ENCODE data around the gene TRIM8. TPM values are rescaled to one million over a fixed set of nuclear protein-coding genes. Genes with fewer than 3 reads are reported as not detected.
A peak's percentile ranks its signal among the peaks of the same experiment; 100 is the strongest.
"Not testable (repeated sequence)": the region's sequence is repeated elsewhere in the genome, so short reads cannot be mapped to it uniquely, and the experiment has no call there.

TRIM8 gene
- total RNA-seq, 6 experiments from 2014 or later = 34.7 to 99.8 (median 41.2) TPM

DNA sequence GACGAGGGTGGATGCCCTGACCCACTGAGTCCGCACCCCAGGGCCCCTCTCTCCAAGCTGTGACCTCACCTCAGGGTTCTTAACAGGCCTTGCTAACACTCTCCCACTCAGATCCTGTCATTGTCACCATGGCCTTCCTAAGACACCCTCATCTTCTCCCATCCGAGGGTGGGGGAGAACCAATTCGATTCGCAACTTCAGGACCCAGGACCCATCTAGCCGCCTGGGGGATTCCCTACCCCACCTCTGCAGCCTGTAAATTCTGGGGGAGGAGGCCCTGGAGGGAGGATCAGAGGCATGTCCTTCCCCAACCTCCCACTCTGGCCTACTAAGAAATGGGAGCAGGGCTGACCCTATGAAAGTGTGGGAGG is 17.4 kb downstream of the TRIM8 start:
- H3K36me3 ChIP-seq = peaks cover 0 to 6% (median 3%) of the 10 kb centered on the region in 4 donors
- H3K9me3 ChIP-seq = no peaks in the 10 kb centered on the region
- ATAC-seq (peak in 1 of 4 donors; percentile 3), DNase-seq (no peak)
- intact Hi-C loops (cut with DNase I) = no loop called here
- H3K27me3 ChIP-seq = no peaks in the 10 kb centered on the region
- H3K4me3 ChIP-seq = no peak overlapping the region
- TF ChIP-seq POLR2A (IDR thresholded peaks at IDR 0.05) = no peak
- TF ChIP-seq, protein P1, sequence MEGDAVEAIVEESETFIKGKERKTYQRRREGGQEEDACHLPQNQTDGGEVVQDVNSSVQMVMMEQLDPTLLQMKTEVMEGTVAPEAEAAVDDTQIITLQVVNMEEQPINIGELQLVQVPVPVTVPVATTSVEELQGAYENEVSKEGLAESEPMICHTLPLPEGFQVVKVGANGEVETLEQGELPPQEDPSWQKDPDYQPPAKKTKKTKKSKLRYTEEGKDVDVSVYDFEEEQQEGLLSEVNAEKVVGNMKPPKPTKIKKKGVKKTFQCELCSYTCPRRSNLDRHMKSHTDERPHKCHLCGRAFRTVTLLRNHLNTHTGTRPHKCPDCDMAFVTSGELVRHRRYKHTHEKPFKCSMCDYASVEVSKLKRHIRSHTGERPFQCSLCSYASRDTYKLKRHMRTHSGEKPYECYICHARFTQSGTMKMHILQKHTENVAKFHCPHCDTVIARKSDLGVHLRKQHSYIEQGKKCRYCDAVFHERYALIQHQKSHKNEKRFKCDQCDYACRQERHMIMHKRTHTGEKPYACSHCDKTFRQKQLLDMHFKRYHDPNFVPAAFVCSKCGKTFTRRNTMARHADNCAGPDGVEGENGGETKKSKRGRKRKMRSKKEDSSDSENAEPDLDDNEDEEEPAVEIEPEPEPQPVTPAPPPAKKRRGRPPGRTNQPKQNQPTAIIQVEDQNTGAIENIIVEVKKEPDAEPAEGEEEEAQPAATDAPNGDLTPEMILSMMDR (IDR thresholded peaks at IDR 0.05) = no peak
- WGBS (ENCODE audit: insufficient coverage, low coverage, low lambda C conversion rate, missing lambda C conversion rate) = 74% methylated on average over 4 of the region's 6 CpGs
- H3K27ac ChIP-seq = no peak overlapping the region
- peaks cover 0 to 14% (median 2%) of the 10 kb centered on the region in 4 donors for H3K4me1 ChIP-seq

DNA sequence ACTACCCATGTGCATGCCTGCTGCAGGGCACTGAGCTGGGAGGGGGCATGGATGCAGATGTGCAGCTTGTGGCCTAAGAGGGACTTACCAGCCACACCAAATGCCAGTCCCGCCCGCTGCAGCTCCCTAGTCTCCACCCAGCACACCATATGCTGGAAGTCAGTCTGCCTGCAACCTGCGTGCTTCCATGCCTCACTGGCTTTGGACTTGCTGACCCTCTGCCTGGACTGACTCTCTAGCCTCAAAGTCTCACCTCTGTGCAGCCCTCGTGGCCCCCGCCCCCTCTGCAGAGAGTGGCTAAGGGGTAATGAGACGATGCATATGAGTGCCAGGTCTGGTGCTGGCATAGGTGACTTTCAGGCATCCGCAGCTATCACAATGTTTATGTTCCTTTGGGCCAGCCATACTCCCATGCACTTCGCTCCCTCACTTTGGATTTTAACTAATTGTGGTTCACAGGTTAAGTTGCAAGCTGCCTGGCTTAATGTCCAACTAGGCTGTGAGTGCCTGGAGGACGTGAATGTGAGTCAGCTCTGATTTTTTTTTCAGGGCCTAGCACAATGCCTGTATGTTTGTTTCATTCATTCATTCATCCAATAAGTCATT is 21.7 kb downstream of the TRIM8 start:
- H3K4me1 ChIP-seq = no peaks in the 10 kb centered on the region
- no peak overlapping the region for H3K27ac ChIP-seq
- ATAC-seq (no peak), DNase-seq (no peak)
- intact Hi-C loops (cut with DNase I) = no loop called here
- WGBS (ENCODE audit: insufficient coverage, low coverage, low lambda C conversion rate, missing lambda C conversion rate) = 72% methylated on average over 6 of the region's 9 CpGs
- no peaks in the 10 kb centered on the region for H3K9me3 ChIP-seq
- no peaks in the 10 kb centered on the region for H3K27me3 ChIP-seq
- no peaks in the 10 kb centered on the region for H3K36me3 ChIP-seq
- H3K4me3 ChIP-seq = no peak overlapping the region
- TF ChIP-seq POLR2A (IDR thresholded peaks at IDR 0.05) = no peak

DNA sequence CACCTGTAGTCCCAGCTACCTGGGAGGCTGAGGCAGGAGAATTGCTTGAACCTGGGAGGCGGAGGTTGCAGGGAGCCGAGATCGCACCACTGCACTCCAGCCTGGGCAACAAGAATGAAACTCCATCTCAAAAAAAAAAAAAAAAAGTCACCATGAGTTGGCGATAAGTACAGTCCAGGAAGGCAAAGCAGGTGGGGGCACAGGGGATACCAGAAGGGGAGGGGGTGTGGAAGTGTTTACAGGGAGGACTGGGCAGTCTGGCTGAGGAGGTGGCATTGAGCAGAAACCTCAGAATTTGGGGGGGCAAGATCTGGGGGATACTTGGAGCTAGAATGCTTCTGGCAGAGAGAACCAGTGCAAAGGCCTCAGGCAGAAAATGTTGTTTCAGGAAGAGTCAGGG is 23.1 kb downstream of the TRIM8 start:
- H3K4me1 ChIP-seq; H3K4me3 ChIP-seq; ATAC-seq; intact Hi-C loops (cut with DNase I); H3K36me3 ChIP-seq; H3K27me3 ChIP-seq; DNase-seq; H3K9me3 ChIP-seq; H3K27ac ChIP-seq: not testable (repeated sequence)
- WGBS (ENCODE audit: insufficient coverage, low coverage, low lambda C conversion rate, missing lambda C conversion rate) = 50% methylated on average over 1 of the region's 4 CpGs

DNA sequence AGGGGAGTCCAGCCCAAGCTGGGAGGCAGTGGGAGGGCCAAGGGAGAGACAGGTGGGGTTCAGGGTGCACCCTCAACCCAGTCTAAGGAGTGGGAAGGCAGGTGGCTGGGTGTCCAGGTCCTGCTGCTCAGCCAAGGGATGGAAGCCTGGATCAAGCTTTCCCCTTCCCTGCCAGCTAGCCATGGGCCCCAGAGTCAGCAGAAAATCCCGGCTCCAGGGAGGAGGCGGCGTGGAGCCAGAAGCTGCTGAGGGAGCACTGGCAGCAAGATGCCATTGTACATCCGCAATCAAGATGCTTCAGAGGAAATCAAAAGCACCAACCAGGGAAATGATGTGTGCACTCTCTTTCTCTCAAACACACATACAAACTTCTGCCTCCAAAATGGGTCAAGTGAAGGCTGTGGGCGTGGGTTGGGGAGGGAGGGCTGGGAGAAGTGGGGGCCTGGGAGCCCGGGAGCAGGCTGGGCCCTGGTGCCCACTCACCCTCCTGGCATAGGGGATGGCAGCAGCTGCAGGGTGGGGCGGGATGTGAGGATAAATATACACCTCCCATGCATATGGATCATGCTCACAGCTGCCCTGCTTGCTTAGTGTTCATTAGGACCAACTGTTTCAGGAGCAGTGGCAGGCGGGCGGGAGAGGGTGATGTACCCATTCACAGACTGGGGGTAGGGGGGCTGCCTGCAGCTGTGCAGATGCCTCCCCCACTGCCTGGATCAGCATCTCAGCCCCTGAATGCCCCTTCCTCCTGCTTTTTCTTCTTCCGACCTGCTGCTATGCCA is 24.2 kb downstream of the TRIM8 start:
- TF ChIP-seq, protein P1 (IDR thresholded peaks at IDR 0.05) = no peak
- TF ChIP-seq POLR2A (IDR thresholded peaks at IDR 0.05) = no peak
- ATAC-seq (no peak), DNase-seq (no peak)
- Histone ChIP-seq H3K9me3 (no peaks in the 10 kb centered on the region), H3K36me3 (no peaks in the 10 kb centered on the region), H3K27ac (no peak overlapping the region), H3K4me1 (no peaks in the 10 kb centered on the region), H3K27me3 (no peaks in the 10 kb centered on the region), H3K4me3 (no peak overlapping the region)
- intact Hi-C loops (cut with DNase I) = no loop called here
- WGBS (ENCODE audit: insufficient coverage, low coverage, low lambda C conversion rate, missing lambda C conversion rate) = 91% methylated on average over 4 of the region's 10 CpGs

DNA sequence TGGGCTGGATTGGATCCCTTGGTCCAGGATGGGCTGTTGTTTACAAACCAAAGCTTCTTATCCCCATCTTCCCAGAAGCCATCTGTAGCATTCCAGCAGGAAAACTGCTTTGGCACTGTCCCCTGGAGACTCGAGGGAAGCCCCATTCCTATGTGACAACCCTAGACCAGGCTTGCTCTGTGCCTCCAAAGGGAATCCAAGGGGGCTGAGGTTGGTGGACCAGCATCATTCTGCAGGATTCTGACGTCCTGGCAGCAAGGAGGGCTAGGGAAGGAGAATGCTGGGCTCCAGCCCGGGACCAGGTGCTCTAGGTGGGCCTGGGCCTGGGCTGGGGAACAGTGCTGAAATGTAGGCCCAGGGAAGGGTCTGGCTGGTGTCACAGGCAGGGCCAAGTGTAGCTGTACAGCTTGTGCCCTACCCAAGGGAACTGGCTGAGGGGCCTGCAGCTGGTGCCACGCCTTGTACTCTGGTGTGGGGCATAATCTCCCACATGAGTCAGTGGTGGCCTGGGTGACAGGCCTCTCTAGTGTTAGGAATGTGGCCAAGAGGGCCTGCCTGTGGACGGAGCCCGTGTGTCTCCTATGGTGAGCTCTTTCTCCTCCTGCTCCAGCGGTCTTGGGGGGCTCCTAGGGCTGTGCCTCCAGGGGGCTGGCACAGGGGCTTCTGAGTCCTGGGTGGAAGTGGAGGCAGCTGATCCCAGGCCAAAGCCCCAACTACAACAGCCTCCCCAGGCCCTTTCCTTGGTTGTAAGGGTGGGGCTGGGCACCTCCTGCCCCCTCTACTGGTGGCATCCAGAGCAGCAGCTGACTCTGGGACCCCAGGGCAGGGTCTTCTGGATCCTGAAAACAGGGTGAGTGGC is 25.2 kb downstream of the TRIM8 start:
- no peaks in the 10 kb centered on the region for H3K36me3 ChIP-seq
- no peaks in the 10 kb centered on the region for H3K27me3 ChIP-seq
- DNase-seq (peak in 1 of 3 donors; percentile 52), ATAC-seq (peak in 1 of 4 donors; percentile 9)
- WGBS (ENCODE audit: insufficient coverage, low coverage, low lambda C conversion rate, missing lambda C conversion rate) = 92% methylated on average over 2 of the region's 7 CpGs
- H3K27ac ChIP-seq = no peak overlapping the region
- H3K9me3 ChIP-seq = no peaks in the 10 kb centered on the region
- H3K4me1 ChIP-seq = no peaks in the 10 kb centered on the region
- no peak overlapping the region for H3K4me3 ChIP-seq
- no peak for TF ChIP-seq POLR2A (IDR thresholded peaks at IDR 0.05)
- TF ChIP-seq, protein P1 (IDR thresholded peaks at IDR 0.05) = peak; percentile 12 to 33 (median 24)
- intact Hi-C loops (cut with DNase I) = no loop called here
